HepG2 (cell line): ENCODE data around the gene NARS2. TPM values are rescaled to one million over a fixed set of nuclear protein-coding genes. Genes with fewer than 3 reads are reported as not detected.
A peak's percentile ranks its signal among the peaks of the same experiment; 100 is the strongest.

ENCODE experiments used
- ARID2 ChIP-seq: sonication (generic); formaldehyde crosslinking; IDR thresholded peaks from 2 replicates; pipeline ENCODE4 v1.8.1; 2022; ENCODE audit warnings: mild to moderate bottlenecking, missing genetic modification reagents, borderline replicate concordance
- CBFB ChIP-seq: sonication (generic); formaldehyde crosslinking; IDR thresholded peaks from 2 replicates; pipeline ENCODE4 v1.4.0; 2020; ENCODE audit warnings: missing genetic modification reagents
- EZH2 ChIP-seq: conservative IDR thresholded peaks from 2 replicates; pipeline ENCODE4 v1.6.1; 2012; ENCODE audit warnings: mild to moderate bottlenecking, low read depth, low read length, moderate library complexity
- FOXO1 ChIP-seq: sonication (generic); formaldehyde crosslinking; IDR thresholded peaks from 2 replicates; pipeline ENCODE4 v1.4.0; 2020; ENCODE audit warnings: missing genetic modification reagents
- GPN1 ChIP-seq: sonication (generic); formaldehyde crosslinking; IDR thresholded peaks from 2 replicates; pipeline ENCODE4 v1.5.1; 2020; ENCODE audit warnings: missing genetic modification reagents, borderline replicate concordance
- HIVEP1 ChIP-seq: sonication (generic); formaldehyde crosslinking; IDR thresholded peaks from 2 replicates; pipeline ENCODE4 v1.4.0; 2020; ENCODE audit warnings: mild to moderate bottlenecking, missing genetic modification reagents
- HOXA3 ChIP-seq: sonication (generic); formaldehyde crosslinking; IDR thresholded peaks from 2 replicates; pipeline ENCODE4 v1.5.0; 2020; ENCODE audit warnings: missing genetic modification reagents
- KAT7 ChIP-seq: IDR thresholded peaks from 2 replicates; pipeline ENCODE4 v1.6.1; 2018; ENCODE audit warnings: borderline replicate concordance, missing compliant biosample characterization
- KDM1A ChIP-seq: IDR thresholded peaks from 2 replicates; pipeline ENCODE4 v1.6.1; 2016; ENCODE audit warnings: missing compliant biosample characterization
- KDM4B ChIP-seq: sonication (generic); formaldehyde crosslinking; IDR thresholded peaks from 2 replicates; pipeline ENCODE4 v1.4.0; 2020; ENCODE audit warnings: missing genetic modification reagents
- KLF6 ChIP-seq: IDR thresholded peaks from 2 replicates; pipeline ENCODE4 v1.8.0; 2016; ENCODE audit warnings: missing biosample characterization, missing genetic modification reagents
- MED1 ChIP-seq: sonication (generic); formaldehyde crosslinking; IDR thresholded peaks from 2 replicates; pipeline ENCODE4 v1.4.0; 2020; ENCODE audit warnings: missing genetic modification reagents
- MTF2 ChIP-seq: sonication (generic); formaldehyde crosslinking; IDR thresholded peaks from 2 replicates; pipeline ENCODE4 v1.5.0; 2020; ENCODE audit warnings: missing genetic modification reagents, borderline replicate concordance
- NCOR1 ChIP-seq: fragments of 200-600 bp; sonication (generic); IDR thresholded peaks from 2 replicates; pipeline ENCODE4 v1.7.0; 2017; ENCODE audit warnings: antibody characterized with exemption, low read length, borderline replicate concordance
- NFRKB ChIP-seq: fragments of 450-650 bp; IDR thresholded peaks from 2 replicates; pipeline ENCODE4 v1.6.1; 2017
- RAD21 ChIP-seq: fragments of 450-650 bp; formaldehyde crosslinking; IDR thresholded peaks from 2 replicates; pipeline ENCODE4 v1.5.0; 2020; ENCODE audit warnings: mild to moderate bottlenecking
- RELA ChIP-seq: sonication (generic); formaldehyde crosslinking; IDR thresholded peaks from 2 replicates; pipeline ENCODE4 v1.4.0; 2020; ENCODE audit warnings: missing genetic modification reagents
- RFXAP ChIP-seq: sonication (generic); formaldehyde crosslinking; IDR thresholded peaks from 2 replicates; pipeline ENCODE4 v1.4.0; 2020; ENCODE audit warnings: missing genetic modification reagents, borderline replicate concordance
- SMAD1 ChIP-seq: sonication (generic); formaldehyde crosslinking; IDR thresholded peaks from 2 replicates; pipeline ENCODE4 v1.4.0; 2020; ENCODE audit warnings: missing genetic modification reagents, low read depth, mild to moderate bottlenecking, borderline replicate concordance
- SNAI1 ChIP-seq: sonication (generic); formaldehyde crosslinking; IDR thresholded peaks from 2 replicates; pipeline ENCODE4 v1.5.0; 2020; ENCODE audit warnings: mild to moderate bottlenecking, missing genetic modification reagents, borderline replicate concordance
- YY1 ChIP-seq: IDR thresholded peaks from 2 replicates; pipeline ENCODE4 v1.6.1; 2011; ENCODE audit warnings: low read length, low read depth, moderate library complexity, mild to moderate bottlenecking; ENCODE audit not compliant: insufficient read depth, insufficient replicate concordance
- ZBTB3 ChIP-seq: sonication (generic); formaldehyde crosslinking; IDR thresholded peaks from 2 replicates; pipeline ENCODE4 v1.4.0; 2020; ENCODE audit warnings: low read depth, mild to moderate bottlenecking, moderate library complexity, missing genetic modification reagents, borderline replicate concordance
- ZFP37 ChIP-seq: sonication (generic); formaldehyde crosslinking; IDR thresholded peaks from 2 replicates; pipeline ENCODE4 v1.4.0; 2020; ENCODE audit warnings: missing genetic modification reagents, borderline replicate concordance
- ZFP90 ChIP-seq: sonication (generic); formaldehyde crosslinking; IDR thresholded peaks from 2 replicates; pipeline ENCODE4 v1.8.0; 2022; ENCODE audit warnings: missing genetic modification reagents, mild to moderate bottlenecking, inconsistent platforms, borderline replicate concordance
- ZNF225 ChIP-seq: sonication (generic); formaldehyde crosslinking; IDR thresholded peaks from 2 replicates; pipeline ENCODE4 v1.4.0; 2020; ENCODE audit warnings: mild to moderate bottlenecking, missing genetic modification reagents
- ZNF367 ChIP-seq: sonication (generic); formaldehyde crosslinking; IDR thresholded peaks from 2 replicates; pipeline ENCODE4 v1.4.0; 2020; ENCODE audit warnings: missing genetic modification reagents, borderline replicate concordance
- ZNF430 ChIP-seq: sonication (generic); formaldehyde crosslinking; IDR thresholded peaks from 2 replicates; pipeline ENCODE4 v1.9.0; 2021; ENCODE audit warnings: mild to moderate bottlenecking, missing genetic modification reagents
- ZNF441 ChIP-seq: sonication (generic); formaldehyde crosslinking; IDR thresholded peaks from 2 replicates; pipeline ENCODE4 v1.7.0; 2021; ENCODE audit warnings: missing genetic modification reagents, borderline replicate concordance
- ZNF530 ChIP-seq: sonication (generic); formaldehyde crosslinking; IDR thresholded peaks from 2 replicates; pipeline ENCODE4 v1.5.0; 2020; ENCODE audit warnings: low read depth, mild to moderate bottlenecking, missing genetic modification reagents
- ZNF616 ChIP-seq: sonication (generic); formaldehyde crosslinking; IDR thresholded peaks from 2 replicates; pipeline ENCODE4 v1.5.0; 2020; ENCODE audit warnings: low read depth, mild to moderate bottlenecking, missing genetic modification reagents
- ZSCAN25 ChIP-seq: sonication (generic); formaldehyde crosslinking; IDR thresholded peaks from 2 replicates; pipeline ENCODE4 v1.8.0; 2022; ENCODE audit warnings: mild to moderate bottlenecking, missing genetic modification reagents
- polyA plus RNA-seq, 8 experiments: library from polyadenylated mRNA; depleted of rRNA in 3 of 8; stranded (reverse) in 7 of 8; unstranded in 1 of 8; fragments of >200 nt; fragmentation: Illumina TruSeq in 4 of 8; extraction: Trizol in 4 of 8; gene quantifications; 2 replicates each; pipeline versions ENCODE4 v1.2.1 to v1.2.3, GENCODE V29; 2011 to 2016; ENCODE audit warnings: low read depth in 4 of 8, missing spikeins in 1 of 8, mixed read lengths in 1 of 8; ENCODE audit not compliant: insufficient read depth in 1 of 8
- total RNA-seq, 5 experiments: library from RNA; depleted of rRNA; stranded (reverse); fragments of >200 nt; fragmentation: Illumina TruSeq; extraction: Trizol; gene quantifications; 2 replicates each; pipeline ENCODE4 v1.2.3, GENCODE V29; 2016; ENCODE audit warnings: low read depth in 1 of 5
- TF ChIP-seq, protein P1 (sequence below): sonication (generic); formaldehyde crosslinking; IDR thresholded peaks from 2 replicates; pipeline ENCODE4 v1.8.1; 2023; ENCODE audit warnings: missing genetic modification reagents, inconsistent platforms, borderline replicate concordance
- TF ChIP-seq, protein P2 (sequence below): sonication (generic); formaldehyde crosslinking; IDR thresholded peaks from 2 replicates; pipeline ENCODE4 v1.8.0; 2023; ENCODE audit warnings: mild to moderate bottlenecking, missing genetic modification reagents

NARS2 gene
- total and polyA plus RNA-seq, 2 of the 13 experiments (the other 11 are each of a cell fraction or from before 2014, with no cell fraction given): 45.9 to 65.0 TPM

DNA sequence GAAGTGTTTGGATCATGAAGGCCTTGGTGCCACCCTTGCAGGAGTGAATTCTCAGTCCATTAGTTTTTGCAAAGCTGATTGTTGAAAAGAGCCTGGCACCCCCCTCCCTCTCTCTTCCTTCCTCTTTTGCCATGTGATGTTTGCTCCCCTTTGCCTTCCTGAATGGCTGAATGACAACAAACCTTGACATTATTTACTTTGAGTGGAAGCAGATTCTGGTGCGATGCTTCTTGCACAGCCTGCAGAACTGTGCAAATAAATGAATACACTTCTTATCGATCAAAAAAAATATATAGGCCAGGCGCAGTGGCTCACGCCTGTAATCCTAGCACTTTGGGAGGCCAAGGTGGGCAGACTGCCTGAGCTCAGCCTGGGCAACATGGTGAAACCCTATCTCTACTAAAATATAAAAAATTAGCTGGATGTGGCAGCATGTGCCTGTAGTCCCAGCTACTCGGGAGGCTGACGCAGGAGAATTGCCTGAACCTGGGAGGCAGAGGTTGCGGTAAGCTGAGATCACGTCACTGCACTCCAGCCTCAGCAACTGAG, 2.0 kb upstream of the NARS2 start (continued):
- TF ChIP-seq RFXAP (CRISPR knock-in tag) (no peak), KDM4B (no peak), ZFP90 (no peak), HIVEP1 (CRISPR knock-in tag) (no peak), ZNF225 (CRISPR knock-in tag) (no peak), NCOR1 (peak; percentile 48; the same call in 1 of the 2 replicates), FOXO1 (CRISPR knock-in tag) (peak; percentile 93), YY1 (no peak), SMAD1 (CRISPR knock-in tag) (no peak), MTF2 (CRISPR knock-in tag) (no peak), ZNF530 (CRISPR knock-in tag) (no peak), ZFP37 (CRISPR knock-in tag) (no peak), HOXA3 (peak; percentile 76), RELA (no peak), SNAI1 (CRISPR knock-in tag) (no peak), ZNF430 (CRISPR knock-in tag) (peak; percentile 65; the same call in 1 of the 2 replicates), KLF6 (CRISPR knock-in tag) (0 out of 2 replicates have a peak, but pooled peaks have one; percentile 54), ZNF367 (CRISPR knock-in tag) (no peak), CBFB (CRISPR knock-in tag) (no peak), RAD21 (CRISPR knock-in tag) (no peak), GPN1 (CRISPR knock-in tag) (no peak), ZBTB3 (CRISPR knock-in tag) (0 out of 2 replicates have a peak, but pooled peaks have one; percentile 24), KDM1A (CRISPR knock-in tag) (no peak), KAT7 (CRISPR knock-in tag) (0 out of 2 replicates have a peak, but pooled peaks have one; percentile 56), NFRKB (no peak), ZNF441 (CRISPR knock-in tag) (peak; percentile 93), ARID2 (CRISPR knock-in tag) (no peak), MED1 (CRISPR knock-in tag) (peak; percentile 98), ZNF616 (CRISPR knock-in tag) (no peak), ZSCAN25 (0 out of 2 replicates have a peak, but pooled peaks have one; percentile 21), EZH2 (no peak)
- TF ChIP-seq, protein P1, sequence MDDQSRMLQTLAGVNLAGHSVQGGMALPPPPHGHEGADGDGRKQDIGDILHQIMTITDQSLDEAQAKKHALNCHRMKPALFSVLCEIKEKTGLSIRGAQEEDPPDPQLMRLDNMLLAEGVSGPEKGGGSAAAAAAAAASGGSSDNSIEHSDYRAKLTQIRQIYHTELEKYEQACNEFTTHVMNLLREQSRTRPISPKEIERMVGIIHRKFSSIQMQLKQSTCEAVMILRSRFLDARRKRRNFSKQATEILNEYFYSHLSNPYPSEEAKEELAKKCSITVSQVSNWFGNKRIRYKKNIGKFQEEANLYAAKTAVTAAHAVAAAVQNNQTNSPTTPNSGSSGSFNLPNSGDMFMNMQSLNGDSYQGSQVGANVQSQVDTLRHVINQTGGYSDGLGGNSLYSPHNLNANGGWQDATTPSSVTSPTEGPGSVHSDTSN (CRISPR knock-in tag): no peak
- TF ChIP-seq, protein P2, sequence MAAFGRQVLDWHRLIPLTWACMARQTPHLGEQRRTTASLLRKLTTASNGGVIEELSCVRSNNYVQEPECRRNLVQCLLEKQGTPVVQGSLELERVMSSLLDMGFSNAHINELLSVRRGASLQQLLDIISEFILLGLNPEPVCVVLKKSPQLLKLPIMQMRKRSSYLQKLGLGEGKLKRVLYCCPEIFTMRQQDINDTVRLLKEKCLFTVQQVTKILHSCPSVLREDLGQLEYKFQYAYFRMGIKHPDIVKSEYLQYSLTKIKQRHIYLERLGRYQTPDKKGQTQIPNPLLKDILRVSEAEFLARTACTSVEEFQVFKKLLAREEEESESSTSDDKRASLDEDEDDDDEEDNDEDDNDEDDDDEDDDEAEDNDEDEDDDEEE (CRISPR knock-in tag): no peak
